Measurements from ENCODE around the gene MAPK4. TPM values are rescaled to one million over a fixed set of nuclear protein-coding genes. Genes with fewer than 3 reads are reported as not detected.
"Not testable (repeated sequence)": the region's sequence is repeated elsewhere in the genome, so short reads cannot be mapped to it uniquely, and the experiment has no call there.

The MAPK4 gene
- total RNA-seq, 1 donor from 2014 or later: not detected

DNA sequence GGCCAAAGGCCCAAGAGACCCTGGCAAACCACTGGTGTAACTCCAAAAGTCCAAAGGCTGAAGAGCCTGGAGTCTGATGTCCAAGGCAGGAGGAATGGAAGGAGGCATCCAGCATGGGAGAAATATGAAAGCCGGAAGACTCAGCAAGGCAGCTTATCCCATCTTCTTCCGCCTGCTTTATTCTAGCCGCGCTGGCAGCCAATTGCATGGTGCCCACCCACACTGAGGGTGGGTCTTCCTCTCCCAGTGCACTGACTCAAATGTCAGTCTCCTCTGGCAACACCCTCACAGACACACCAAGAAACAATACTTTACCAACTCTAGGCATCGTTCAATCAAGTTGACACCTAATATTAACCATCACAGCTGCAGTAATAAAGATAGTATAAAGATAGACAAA lies 34.1 kb downstream of the MAPK4 start:
- TF ChIP-seq, protein P1, sequence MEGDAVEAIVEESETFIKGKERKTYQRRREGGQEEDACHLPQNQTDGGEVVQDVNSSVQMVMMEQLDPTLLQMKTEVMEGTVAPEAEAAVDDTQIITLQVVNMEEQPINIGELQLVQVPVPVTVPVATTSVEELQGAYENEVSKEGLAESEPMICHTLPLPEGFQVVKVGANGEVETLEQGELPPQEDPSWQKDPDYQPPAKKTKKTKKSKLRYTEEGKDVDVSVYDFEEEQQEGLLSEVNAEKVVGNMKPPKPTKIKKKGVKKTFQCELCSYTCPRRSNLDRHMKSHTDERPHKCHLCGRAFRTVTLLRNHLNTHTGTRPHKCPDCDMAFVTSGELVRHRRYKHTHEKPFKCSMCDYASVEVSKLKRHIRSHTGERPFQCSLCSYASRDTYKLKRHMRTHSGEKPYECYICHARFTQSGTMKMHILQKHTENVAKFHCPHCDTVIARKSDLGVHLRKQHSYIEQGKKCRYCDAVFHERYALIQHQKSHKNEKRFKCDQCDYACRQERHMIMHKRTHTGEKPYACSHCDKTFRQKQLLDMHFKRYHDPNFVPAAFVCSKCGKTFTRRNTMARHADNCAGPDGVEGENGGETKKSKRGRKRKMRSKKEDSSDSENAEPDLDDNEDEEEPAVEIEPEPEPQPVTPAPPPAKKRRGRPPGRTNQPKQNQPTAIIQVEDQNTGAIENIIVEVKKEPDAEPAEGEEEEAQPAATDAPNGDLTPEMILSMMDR (IDR thresholded peaks at IDR 0.05): no peak
- ATAC-seq (ENCODE audit: low read depth) (no peak), DNase-seq (no peak)
- Mint-ChIP-seq H3K9me3 (no peaks in the 10 kb centered on the region), H3K27me3 (no peaks in the 10 kb centered on the region), H3K27ac (no peak overlapping the region), H3K36me3 (ENCODE audit: low read depth) (no peaks in the 10 kb centered on the region), H3K4me3 (no peak overlapping the region), H3K4me1 (no peaks in the 10 kb centered on the region)
- intact Hi-C loops (cut with micrococcal nuclease): no loop called here
- ChIA-PET POLR2A (no interaction called here), CTCF (no interaction called here)

DNA sequence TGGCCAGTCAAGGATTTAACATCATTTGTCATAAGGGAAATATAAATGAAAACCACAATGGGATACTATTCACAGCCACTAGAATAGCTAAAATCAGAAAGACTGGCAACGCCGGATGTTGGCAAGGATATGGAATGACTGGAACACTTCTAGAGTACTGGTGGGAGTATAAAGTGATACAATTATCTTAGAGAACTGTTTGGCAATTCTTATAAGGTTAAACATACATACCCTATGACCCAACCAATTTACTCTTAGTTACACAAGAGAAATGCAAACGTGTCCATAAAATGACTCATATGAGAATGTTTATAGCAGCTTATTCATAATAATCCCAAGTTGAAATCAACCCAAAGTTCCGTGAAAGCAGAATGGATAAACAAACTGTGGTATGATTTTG lies 35.1 kb downstream of the MAPK4 start:
- intact Hi-C loops (cut with micrococcal nuclease): no loop called here
- Mint-ChIP-seq H3K4me3 (no peak overlapping the region), H3K27me3 (no peaks in the 10 kb centered on the region), H3K4me1 (no peaks in the 10 kb centered on the region), H3K36me3 (ENCODE audit: low read depth) (no peaks in the 10 kb centered on the region), H3K9me3 (no peaks in the 10 kb centered on the region), H3K27ac (no peak overlapping the region)
- CTCF ChIA-PET: no interaction called here
- TF ChIP-seq, protein P1 (IDR thresholded peaks at IDR 0.05): no peak
- DNase-seq: no peak
- no peak for ATAC-seq (ENCODE audit: low read depth)
- POLR2A ChIA-PET: no interaction called here

DNA sequence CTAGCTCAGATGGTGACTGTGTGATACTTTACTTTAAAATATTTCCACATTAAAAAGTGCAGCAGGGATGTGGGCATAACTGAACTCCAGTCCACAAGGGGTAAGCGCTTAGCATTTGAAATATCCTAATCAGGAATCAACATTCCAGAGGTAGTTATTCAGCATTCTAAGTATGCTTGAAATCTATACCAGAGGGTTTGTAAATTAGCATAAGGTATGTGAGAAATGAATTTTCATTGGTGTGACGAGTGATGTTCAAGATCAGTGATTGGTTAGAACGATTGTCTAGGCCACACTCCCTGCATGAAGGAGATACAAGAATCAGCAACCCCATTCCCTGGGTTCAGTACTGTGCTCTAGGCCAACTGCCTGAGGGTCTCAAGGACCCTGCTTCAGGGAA lies 42.6 kb downstream of the MAPK4 start:
- no peak for ATAC-seq (ENCODE audit: low read depth)
- CTCF ChIA-PET: no interaction called here
- Mint-ChIP-seq H3K4me3 (no peak overlapping the region), H3K27ac (no peak overlapping the region), H3K4me1 (no peaks in the 10 kb centered on the region), H3K27me3 (peaks cover 4% of the 10 kb centered on the region), H3K9me3 (peaks cover 9% of the 10 kb centered on the region), H3K36me3 (ENCODE audit: low read depth) (no peaks in the 10 kb centered on the region)
- DNase-seq: no peak
- POLR2A ChIA-PET: no interaction called here
- intact Hi-C loops (cut with micrococcal nuclease): no loop called here
- TF ChIP-seq, protein P1 (IDR thresholded peaks at IDR 0.05): no peak

DNA sequence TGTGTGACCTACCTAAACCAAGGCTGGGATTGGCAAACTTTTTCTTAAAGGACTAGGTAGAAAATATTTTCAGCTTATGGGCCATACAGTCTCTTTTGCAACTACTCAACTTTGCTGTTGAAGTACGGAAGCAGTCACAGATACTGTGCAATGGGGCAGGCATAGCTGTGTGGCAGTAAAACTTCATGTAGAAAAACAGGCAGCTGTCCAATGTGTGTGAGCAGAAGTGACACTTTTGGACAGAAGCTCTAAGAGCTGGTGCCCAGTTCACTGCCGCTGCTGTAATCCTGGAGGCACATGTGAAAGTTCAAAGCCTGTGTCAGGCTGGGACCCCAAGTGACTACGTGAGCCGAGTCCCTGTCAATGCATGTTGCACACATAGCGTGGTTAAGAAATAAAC lies 46.7 kb downstream of the MAPK4 start:
- Mint-ChIP-seq H3K27me3 (peaks cover 5% of the 10 kb centered on the region), H3K4me3 (no peak overlapping the region), H3K9me3 (peaks cover 9% of the 10 kb centered on the region), H3K27ac (no peak overlapping the region), H3K4me1 (no peaks in the 10 kb centered on the region), H3K36me3 (ENCODE audit: low read depth) (no peaks in the 10 kb centered on the region)
- intact Hi-C loops (cut with micrococcal nuclease): no loop called here
- CTCF ChIA-PET: no interaction called here
- ATAC-seq (ENCODE audit: low read depth) (no peak), DNase-seq (no peak)
- TF ChIP-seq, protein P1 (IDR thresholded peaks at IDR 0.05): no peak
- POLR2A ChIA-PET: no interaction called here

DNA sequence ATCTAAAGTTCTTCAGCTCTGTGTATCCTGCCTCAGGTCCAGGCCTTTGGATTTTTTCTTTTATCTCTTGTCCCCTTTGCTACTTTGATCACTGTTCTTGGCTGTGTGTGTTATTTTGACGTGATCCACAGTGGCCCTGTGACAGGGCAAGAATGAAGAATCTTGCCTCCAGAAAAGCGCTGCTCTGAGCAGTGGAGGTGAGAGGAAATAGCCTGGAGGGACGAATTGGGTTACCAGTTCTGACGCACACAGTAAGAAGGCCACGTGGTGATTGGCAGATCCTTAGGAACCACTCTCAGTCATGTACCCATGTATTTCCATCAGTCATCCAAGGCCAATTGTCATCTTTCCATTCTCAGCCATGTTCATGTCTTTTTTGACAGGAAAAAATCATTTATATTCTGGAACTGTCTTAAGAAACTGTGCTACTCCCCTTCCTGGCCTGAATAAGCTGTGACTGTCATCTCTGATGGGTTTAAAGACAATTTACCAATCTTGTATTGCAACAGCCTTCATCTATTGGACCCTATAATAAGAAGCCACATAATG lies 47.6 kb downstream of the MAPK4 start:
- TF ChIP-seq, protein P1 (IDR thresholded peaks at IDR 0.05): no peak
- no peak for ATAC-seq (ENCODE audit: low read depth)
- Mint-ChIP-seq H3K27me3 (peaks cover 5% of the 10 kb centered on the region), H3K4me3 (no peak overlapping the region), H3K27ac (no peak overlapping the region), H3K4me1 (no peaks in the 10 kb centered on the region), H3K9me3 (peaks cover 5% of the 10 kb centered on the region), H3K36me3 (ENCODE audit: low read depth) (no peaks in the 10 kb centered on the region)
- no peak for DNase-seq
- intact Hi-C loops (cut with micrococcal nuclease): no loop called here
- CTCF ChIA-PET: no interaction called here
- POLR2A ChIA-PET: no interaction called here

DNA sequence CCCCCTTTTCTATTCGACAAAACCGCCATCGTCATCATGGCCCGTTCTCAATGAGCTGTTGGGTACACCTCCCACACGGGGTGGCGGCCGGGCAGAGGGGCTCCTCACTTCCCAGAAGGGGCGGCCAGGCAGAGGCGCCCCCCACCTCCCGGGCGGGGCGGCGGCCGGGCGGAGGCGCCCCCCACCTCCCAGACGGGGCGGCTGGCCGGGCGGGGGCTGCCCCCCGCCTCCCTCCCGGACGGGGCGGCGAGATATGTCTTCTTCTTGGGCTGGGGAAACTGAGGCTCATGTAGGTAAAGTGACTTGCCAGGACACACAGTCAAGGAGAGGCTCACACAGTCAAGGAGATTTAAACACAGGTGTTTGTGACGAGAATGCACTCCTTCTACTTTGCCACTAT lies 49.3 kb downstream of the MAPK4 start:
- POLR2A ChIA-PET; CTCF ChIA-PET; H3K27ac Mint-ChIP-seq; DNase-seq; H3K36me3 Mint-ChIP-seq (ENCODE audit: low read depth); H3K4me1 Mint-ChIP-seq; H3K27me3 Mint-ChIP-seq; ATAC-seq (ENCODE audit: low read depth); intact Hi-C loops (cut with micrococcal nuclease); H3K4me3 Mint-ChIP-seq: not testable (repeated sequence)
- peaks cover 10% of the 10 kb centered on the region for H3K9me3 Mint-ChIP-seq
